NOMO-1 (cell line): Measurements from ENCODE around the gene RNF141.
A peak's percentile ranks its signal among the peaks of the same experiment; 100 is the strongest.

Source experiments
- DNase-seq, 2 experiments: peaks; one replicate each; lab custom pipeline; 2025; ENCODE audit not compliant: unreplicated experiment in 2 of 2; lab: John Stamatoyannopoulos, UW

The RNF141 gene

GRCh38 chr11:10561947-10562346 is 21.0 kb upstream of the RNF141 start:
- no peak for DNase-seq

GRCh38 chr11:10561043-10561818 is 20.2 kb upstream of the RNF141 start:
- no peak for DNase-seq

DNA sequence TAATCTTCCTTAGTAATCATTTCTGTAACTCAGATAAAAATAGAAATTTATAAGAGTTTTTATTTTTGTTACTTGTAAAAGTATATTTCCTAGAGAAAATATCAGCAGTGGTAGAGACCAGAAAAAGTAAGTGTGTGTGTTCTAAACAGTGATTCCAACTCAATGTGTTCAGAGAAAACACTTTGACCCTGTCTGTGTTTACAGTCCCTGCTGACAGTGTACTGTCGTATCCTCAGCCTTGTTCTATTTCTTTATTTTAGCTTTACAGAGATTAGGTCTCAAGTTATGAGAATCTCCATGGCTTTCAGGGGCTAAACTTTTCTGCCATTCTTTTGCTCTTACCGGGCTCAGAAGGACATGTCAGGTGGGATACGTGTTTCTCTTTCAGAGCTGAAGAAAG is 17.3 kb upstream of the RNF141 start:
- no peak for DNase-seq

DNA sequence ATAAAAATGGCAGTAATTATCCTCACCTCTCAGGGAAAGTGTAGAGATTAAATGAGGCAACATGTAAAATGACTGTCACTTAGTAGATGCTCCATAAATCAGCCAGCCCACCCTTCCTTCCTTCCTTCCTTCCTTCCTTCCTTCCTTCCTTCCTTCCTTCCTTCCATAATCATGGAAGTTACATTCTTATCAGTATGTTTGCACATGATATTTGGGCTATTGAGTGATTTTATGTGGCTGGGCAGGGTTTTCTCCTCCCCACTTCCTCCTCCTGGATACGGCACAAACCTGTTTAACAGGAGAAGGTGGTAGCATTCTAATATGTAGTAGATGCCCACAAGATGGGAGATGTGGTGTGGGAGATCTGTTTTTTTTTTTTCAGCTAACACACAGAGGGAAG is 15.6 kb upstream of the RNF141 start:
- DNase-seq = no peak

DNA sequence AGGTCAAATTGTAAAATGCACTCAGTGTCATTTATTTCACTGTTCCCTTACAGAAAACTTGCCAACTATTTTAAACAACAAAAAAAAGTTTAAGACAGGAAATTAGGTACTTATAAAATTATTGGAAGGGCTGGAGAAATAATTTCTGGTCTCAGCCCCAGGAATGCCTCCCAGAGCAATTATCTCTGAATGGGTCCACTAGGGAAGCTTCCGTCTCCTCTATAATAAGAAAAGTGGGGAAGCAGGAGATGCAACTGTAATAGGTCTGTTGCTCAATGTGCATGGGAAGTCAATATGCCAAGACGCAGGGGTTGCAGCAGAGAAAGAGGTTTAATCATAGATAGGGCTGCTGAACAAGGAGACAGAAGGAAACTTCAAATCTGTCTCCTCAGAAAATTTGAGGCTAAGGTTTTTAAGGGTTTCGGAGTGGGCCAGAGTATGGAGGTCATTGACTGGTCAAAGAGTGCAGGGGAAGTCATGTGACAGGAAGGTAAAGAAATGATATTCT is 10.9 kb upstream of the RNF141 start:
- no peak for DNase-seq

DNA sequence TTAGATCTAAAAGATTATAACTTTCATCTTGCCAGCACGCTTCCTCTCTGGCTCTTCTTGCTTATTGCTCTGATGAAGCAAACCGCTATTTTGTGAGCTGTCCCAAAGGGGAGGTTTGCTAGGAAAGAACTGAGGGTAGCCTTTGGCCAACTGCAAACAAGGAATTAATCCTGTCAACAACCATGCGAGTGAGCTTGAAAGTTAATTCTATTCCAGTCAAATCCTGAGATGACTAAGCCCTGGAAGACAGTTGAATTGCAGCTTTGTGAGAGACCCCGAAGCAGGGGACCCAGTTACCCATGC is 10.3 kb upstream of the RNF141 start:
- DNase-seq = no peak

GRCh38 chr11:10550503-10551289 is 9.7 kb upstream of the RNF141 start:
- no peak for DNase-seq

- peak; percentile 68 to 75 for DNase-seq
Observed at GRCh38 chr11:10544491-10545465, 3.8 kb upstream of the RNF141 start.

DNA sequence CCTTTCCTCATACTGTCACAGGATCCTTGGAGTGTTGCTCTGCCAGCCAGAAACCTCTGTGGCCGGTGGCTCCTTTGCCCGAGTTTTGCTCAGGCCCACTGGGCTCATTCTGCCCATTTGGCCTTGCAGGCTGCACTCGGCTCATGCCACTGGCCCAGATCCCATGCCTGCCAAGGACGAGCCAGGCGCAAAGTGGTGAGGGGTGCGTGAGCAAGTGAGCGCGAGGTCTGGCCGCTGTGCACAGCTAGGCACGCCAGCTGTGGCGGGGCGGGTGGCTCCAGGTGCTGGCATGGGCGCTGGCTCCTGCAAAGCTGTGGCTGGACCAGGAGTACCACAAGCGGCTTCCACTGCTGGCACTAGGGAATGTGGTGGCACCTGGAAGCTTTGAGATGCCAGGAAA is 2.8 kb upstream of the RNF141 start:
- DNase-seq = no peak

DNA sequence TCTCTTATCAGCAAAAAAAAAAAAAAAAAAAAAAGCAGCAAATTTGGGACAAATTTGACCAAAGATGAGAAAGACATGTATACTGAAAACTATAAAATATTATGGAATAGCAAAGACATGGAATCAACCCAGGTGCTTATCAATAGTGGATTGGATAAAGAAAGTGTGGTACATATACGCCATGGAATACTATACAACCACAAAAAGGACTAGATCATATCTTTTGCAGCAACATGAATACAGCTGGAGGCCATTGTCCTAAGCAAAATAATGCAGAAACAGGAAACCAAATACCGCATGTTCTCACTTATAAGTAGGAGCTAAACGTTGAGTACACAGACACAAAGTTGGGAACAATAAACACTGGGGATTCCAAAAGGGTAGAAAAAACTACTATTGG is 1.8 kb upstream of the RNF141 start:
- DNase-seq = no peak

- no peak for DNase-seq
Observed at GRCh38 chr11:10541561-10541930, 559 bp upstream of the RNF141 start.

GRCh38 chr11:10540546-10540914 is 457 bp downstream of the RNF141 start:
- no peak for DNase-seq

DNA sequence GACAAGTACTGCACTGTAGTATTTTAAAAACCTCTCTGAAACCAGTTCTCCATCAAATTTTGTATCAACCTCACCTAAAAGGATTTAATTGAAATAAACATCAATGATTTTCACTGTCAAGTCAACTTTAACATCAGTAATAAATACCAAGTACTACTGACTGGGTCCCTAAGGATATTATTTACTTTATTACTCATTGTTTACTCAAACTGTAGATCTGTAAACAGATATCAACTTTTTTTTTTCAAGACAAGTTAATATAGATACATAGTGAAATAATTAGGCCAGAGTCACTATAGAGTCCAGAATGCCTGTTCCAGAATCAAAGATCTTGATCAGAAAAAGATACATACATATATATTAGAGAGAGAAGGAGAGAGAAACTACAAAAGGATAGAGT is 1.6 kb downstream of the RNF141 start:
- DNase-seq = no peak

DNA sequence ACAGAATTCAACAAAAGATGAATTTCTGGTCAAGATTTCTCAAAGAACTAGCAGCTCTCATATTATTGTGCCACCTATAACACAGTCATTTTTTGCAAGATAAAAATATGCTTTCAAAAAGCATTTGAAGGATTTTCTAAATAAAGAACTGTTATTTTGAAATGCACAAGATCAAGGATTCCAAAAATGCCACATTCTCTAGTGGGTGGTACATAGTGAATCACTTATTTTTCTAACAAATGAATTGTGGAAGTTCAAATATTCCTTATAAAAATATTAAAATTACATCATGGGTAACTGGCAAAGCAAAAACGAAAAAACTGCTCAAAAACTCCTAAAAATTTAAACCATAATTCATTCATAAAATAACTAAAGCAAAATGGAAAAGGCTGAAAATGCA is 2.1 kb downstream of the RNF141 start:
- no peak for DNase-seq

DNA sequence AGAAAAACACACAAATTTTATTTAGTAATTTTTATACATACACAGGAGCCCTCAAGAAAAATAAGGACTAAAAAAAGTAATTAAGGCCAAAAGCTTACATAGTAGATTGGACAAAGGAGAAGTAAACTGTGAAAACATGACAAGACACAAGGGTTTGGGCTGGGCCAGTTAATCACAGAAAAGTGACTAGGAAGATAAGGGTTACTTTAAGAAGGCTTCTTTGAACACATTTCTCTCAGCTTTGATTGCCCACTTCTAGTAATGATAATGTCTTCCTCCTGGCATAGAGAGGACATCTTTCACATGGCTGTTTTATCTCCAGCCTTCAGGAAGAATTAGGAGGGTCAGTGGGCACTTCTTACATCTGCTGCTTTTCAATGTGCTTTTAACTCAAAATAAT is 3.4 kb downstream of the RNF141 start:
- DNase-seq = no peak

DNA sequence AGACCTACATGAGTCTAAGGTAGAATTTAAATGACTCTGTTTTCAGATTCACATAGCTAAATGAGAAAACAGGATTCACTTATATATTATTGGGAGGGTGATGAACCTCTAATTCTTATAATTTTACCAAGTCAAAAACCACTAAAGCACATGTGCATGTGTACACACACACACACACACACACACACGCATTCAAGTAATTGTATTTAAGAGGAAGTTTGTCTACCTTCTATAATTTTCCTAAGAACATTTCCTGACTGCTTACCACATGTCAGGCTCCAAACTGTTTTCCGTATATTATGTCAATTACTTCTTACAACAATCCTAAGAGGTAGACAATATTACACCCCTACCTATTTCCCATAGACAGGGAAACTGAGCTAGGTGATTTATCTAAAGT is 6.7 kb downstream of the RNF141 start:
- DNase-seq = peak in 1 of 2 experiments; percentile 29

DNA sequence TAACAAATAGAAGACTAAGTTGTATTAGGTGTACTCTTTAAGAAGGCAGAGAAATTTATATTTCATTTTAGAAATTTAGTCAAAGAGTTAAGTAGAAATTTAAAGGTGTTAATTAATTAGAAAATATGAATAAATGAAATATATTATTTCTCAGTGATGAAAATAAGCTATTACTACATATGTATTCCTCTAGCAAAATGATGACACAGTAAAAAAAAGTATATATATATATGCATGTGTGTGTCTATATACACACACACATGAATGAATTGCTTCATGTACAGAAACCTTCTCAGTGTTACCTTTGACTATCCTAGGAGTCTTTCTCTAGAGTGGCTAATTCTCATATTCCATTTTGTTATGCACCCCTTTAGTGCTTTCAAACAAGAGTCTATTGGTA is 7.7 kb downstream of the RNF141 start:
- no peak for DNase-seq

- DNase-seq = no peak
Observed at GRCh38 chr11:10532526-10532925, 8.5 kb downstream of the RNF141 start.

DNA sequence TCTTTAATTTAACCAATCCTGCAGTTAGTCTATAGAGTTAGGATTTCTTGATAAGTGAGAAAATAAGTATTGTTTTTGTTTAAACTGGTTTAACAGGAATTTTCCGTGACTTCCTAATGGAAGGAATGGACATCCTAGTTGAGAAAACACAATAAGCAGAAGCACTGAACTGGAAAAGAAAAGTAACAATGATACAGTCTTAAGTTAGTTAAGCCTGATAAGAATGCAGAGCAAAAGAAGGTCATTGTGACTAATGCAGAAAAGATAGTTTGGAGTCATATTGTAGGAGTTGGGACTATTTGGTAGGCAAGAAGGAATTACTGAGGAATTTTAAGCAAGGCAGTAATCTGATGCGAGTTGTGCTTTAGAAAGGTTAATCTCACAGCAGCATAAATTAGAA is 11.7 kb downstream of the RNF141 start:
- no peak for DNase-seq

DNA sequence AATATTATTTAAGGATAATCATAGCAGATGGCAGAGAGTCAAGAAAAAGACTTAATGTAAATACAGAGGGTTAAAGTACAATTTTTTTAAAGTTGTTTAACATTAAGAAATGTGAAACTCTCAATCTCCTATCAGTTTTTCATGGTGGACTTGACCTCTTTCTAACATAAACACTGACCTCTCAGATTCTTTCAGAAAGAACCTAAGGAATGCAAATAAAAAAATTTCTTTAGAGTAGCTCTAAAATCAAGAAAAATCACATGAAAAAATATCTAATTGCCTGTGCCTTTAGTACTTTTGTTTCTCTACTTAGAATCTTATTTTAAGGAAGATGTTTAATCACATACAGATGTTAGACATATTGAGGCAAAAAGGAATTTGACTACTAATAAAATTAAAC is 12.9 kb downstream of the RNF141 start:
- no peak for DNase-seq
